ENCODE measurements around the gene GNLY.

DNA sequence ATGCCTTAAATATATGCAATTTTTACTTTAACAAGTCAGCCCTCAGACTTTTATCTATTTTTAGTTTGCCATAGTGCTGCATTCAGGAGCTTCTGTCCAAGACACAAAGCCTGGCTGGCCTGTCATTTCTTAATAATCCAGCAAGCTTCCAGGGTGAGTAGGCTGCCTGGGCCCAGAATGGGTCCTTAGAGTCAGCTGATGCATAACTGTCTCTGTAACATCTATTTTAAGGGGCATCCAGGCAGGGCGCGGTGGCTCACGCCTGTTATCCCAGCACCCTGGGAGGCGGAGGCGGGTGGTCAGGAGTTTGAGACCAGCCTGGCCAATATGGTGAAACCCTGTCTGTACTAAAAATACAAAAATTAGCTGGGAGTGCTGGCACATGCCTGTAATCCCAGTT, 11.8 kb upstream of the GNLY start:
- TF ChIP-seq ATM (IDR thresholded peaks at IDR 0.05; ENCODE audit: borderline replicate concordance) (no peak), IRF2 (CRISPR knock-in tag; IDR thresholded peaks at IDR 0.05) (no peak), EZH2 (conservative IDR thresholded peaks at IDR 0.05; ENCODE audit: low read depth, low read length) (no peak), NCOR1 (IDR thresholded peaks at IDR 0.05; ENCODE audit: borderline replicate concordance, low read length) (no peak), ZNF543 (CRISPR knock-in tag; IDR thresholded peaks at IDR 0.05) (no peak), ESRRA (CRISPR knock-in tag; IDR thresholded peaks at IDR 0.05; ENCODE audit: low read depth) (no peak), HDAC2 (CRISPR knock-in tag; IDR thresholded peaks at IDR 0.05) (no peak), RFX1 (IDR thresholded peaks at IDR 0.05) (no peak), SP1 (IDR thresholded peaks at IDR 0.05) (no peak), SP1 (CRISPR knock-in tag; IDR thresholded peaks at IDR 0.05) (no peak), GTF2F1 (IDR thresholded peaks at IDR 0.05; ENCODE audit: low read length) (no peak), POLR2AphosphoS5 (IDR thresholded peaks at IDR 0.05; ENCODE audit: low read depth, low read length) (no peak)
- TF ChIP-seq, protein P1, sequence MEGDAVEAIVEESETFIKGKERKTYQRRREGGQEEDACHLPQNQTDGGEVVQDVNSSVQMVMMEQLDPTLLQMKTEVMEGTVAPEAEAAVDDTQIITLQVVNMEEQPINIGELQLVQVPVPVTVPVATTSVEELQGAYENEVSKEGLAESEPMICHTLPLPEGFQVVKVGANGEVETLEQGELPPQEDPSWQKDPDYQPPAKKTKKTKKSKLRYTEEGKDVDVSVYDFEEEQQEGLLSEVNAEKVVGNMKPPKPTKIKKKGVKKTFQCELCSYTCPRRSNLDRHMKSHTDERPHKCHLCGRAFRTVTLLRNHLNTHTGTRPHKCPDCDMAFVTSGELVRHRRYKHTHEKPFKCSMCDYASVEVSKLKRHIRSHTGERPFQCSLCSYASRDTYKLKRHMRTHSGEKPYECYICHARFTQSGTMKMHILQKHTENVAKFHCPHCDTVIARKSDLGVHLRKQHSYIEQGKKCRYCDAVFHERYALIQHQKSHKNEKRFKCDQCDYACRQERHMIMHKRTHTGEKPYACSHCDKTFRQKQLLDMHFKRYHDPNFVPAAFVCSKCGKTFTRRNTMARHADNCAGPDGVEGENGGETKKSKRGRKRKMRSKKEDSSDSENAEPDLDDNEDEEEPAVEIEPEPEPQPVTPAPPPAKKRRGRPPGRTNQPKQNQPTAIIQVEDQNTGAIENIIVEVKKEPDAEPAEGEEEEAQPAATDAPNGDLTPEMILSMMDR (CRISPR knock-in tag; IDR thresholded peaks at IDR 0.05) = no peak
